CD4-positive, CD25-positive, alpha-beta regulatory T cell (primary cell): ENCODE results near the gene PARD3. TPM values are rescaled to one million over a fixed set of nuclear protein-coding genes. Genes with fewer than 3 reads are reported as not detected.

Experiments
- ATAC-seq, 2 donors: fragments of 150-1000 bp; cut with Tn5 transposase; one replicate each; pipeline ENCODE4 v1.10.0; 2021; ENCODE audit warnings: low read depth in 2 of 2, moderate number of reproducible peaks in 2 of 2, moderate library complexity in 1 of 2
- DNase-seq, 3 donors: peaks; one replicate each; pipeline versions ENCODE4 v3.0.0 to v3.0.0-alpha.2; 2012 to 2022; ENCODE audit warnings: mixed read lengths in 1 of 3
- H3K27ac ChIP-seq: one replicate; pipeline ENCODE4 v1.7.0; 2013; ENCODE audit warnings: mild to moderate bottlenecking, low read length; ENCODE audit not compliant: insufficient read depth, poor library complexity, severe bottlenecking
- H3K27me3 ChIP-seq: one replicate; pipeline ENCODE4 v1.7.0; 2013; ENCODE audit warnings: low read length; ENCODE audit not compliant: control insufficient read depth, insufficient read depth
- H3K36me3 ChIP-seq: one replicate; pipeline ENCODE4 v1.7.0; 2013; ENCODE audit warnings: mild to moderate bottlenecking, low read length, moderate library complexity; ENCODE audit not compliant: control insufficient read depth, insufficient read depth
- H3K4me1 ChIP-seq: 2 replicates; pipeline ENCODE4 v1.7.0; 2013; ENCODE audit warnings: mild to moderate bottlenecking, low read length; ENCODE audit not compliant: insufficient read depth, control insufficient read depth, poor library complexity, severe bottlenecking
- H3K4me3 ChIP-seq: one replicate; pipeline ENCODE4 v1.7.0; 2013; ENCODE audit warnings: low read depth, mild to moderate bottlenecking, low read length, moderate library complexity
- H3K9me3 ChIP-seq, 2 experiments: 1 replicate in 1 of 2; 2 replicates in 1 of 2; pipeline ENCODE4 v1.7.0; 2013; ENCODE audit warnings: low read length in 2 of 2, mild to moderate bottlenecking in 1 of 2, moderate library complexity in 1 of 2; ENCODE audit not compliant: control insufficient read depth in 2 of 2
- H3K27ac Mint-ChIP-seq, 3 donors: one replicate each; pipeline ENCODE4 v1.8.0; 2020 to 2022; ENCODE audit warnings: mild to moderate bottlenecking in 3 of 3, mixed read lengths in 3 of 3, moderate library complexity in 2 of 3
- H3K27me3 Mint-ChIP-seq: one replicate; pipeline ENCODE4 v1.8.0; 2022; ENCODE audit warnings: mild to moderate bottlenecking, mixed read lengths
- H3K36me3 Mint-ChIP-seq: one replicate; pipeline ENCODE4 v1.8.0; 2020; ENCODE audit warnings: mixed read lengths
- H3K4me1 Mint-ChIP-seq, 4 donors: one replicate each; pipeline ENCODE4 v1.8.0; 2020 to 2022; ENCODE audit warnings: mixed read lengths in 4 of 4, mild to moderate bottlenecking in 1 of 4
- H3K4me3 Mint-ChIP-seq, 4 donors: one replicate each; pipeline ENCODE4 v1.8.0; 2020 to 2022; ENCODE audit warnings: mild to moderate bottlenecking in 4 of 4, mixed read lengths in 4 of 4, moderate library complexity in 3 of 4
- H3K9me3 Mint-ChIP-seq, 7 donors: one replicate each; pipeline ENCODE4 v1.8.0; 2020 to 2022; ENCODE audit warnings: mixed read lengths in 7 of 7, mild to moderate bottlenecking in 3 of 7, moderate library complexity in 2 of 7
- polyA plus RNA-seq, 4 donors: library from polyadenylated mRNA; unstranded; fragments of 300-500 nt; fragmentation: Illumina TruSeq; gene quantifications; one replicate each; pipeline ENCODE4 v1.2.3, GENCODE V29; 2021
- total RNA-seq: library from RNA; stranded (reverse); gene quantifications from one replicate; pipeline ENCODE4 v1.2.3, GENCODE V29; 2022

PARD3 gene
- total and polyA plus RNA-seq, 5 donors from 2014 or later = 0.08 to 0.79 TPM; not detected in 3

DNA sequence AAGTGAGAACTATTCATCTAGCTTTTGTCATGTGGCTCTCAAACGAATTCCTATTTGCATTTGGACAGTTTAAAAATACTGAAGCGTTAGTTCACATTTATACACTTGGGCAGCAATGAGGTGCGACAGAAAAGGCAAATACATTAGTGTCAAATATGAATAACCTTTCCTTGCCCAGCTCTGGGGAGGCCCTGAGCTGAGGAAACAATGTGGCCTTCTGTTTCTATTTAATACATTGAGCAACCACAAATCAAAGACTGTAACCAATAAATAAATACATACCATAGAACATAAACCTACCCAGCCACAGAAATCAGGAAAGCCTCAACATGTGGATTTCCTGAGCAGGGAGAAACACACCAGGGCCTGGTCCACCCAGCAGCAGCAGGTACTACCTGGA is 585.2 kb downstream of the PARD3 start:
- Histone ChIP-seq H3K4me3 (no peak overlapping the region), H3K9me3 (no peaks in the 10 kb centered on the region), H3K27ac (no peak overlapping the region), H3K4me1 (no peaks in the 10 kb centered on the region), H3K36me3 (no peaks in the 10 kb centered on the region), H3K27me3 (no peaks in the 10 kb centered on the region)
- ATAC-seq = no peak
- no peaks in the 10 kb centered on the region for H3K36me3 Mint-ChIP-seq
- no peak for DNase-seq
- H3K9me3 Mint-ChIP-seq = peaks cover 0 to 8% (median 0%) of the 10 kb centered on the region in 7 donors
- no peak overlapping the region for H3K27ac Mint-ChIP-seq
- H3K27me3 Mint-ChIP-seq = no peaks in the 10 kb centered on the region
- H3K4me1 Mint-ChIP-seq = no peaks in the 10 kb centered on the region
- H3K4me3 Mint-ChIP-seq = no peak overlapping the region

GRCh38 chr10:34228066-34228465 is 587.0 kb downstream of the PARD3 start:
- no peaks in the 10 kb centered on the region for H3K27me3 ChIP-seq
- ATAC-seq (no peak), DNase-seq (no peak)
- H3K4me1 ChIP-seq = no peaks in the 10 kb centered on the region
- H3K36me3 ChIP-seq = no peaks in the 10 kb centered on the region
- H3K27me3 Mint-ChIP-seq = no peaks in the 10 kb centered on the region
- no peaks in the 10 kb centered on the region for H3K9me3 ChIP-seq
- H3K4me3 ChIP-seq = no peak overlapping the region
- H3K27ac ChIP-seq = no peak overlapping the region
- no peak overlapping the region for H3K27ac Mint-ChIP-seq
- no peaks in the 10 kb centered on the region for H3K4me1 Mint-ChIP-seq
- H3K4me3 Mint-ChIP-seq = no peak overlapping the region
- peaks cover 0 to 9% (median under 1%) of the 10 kb centered on the region in 7 donors for H3K9me3 Mint-ChIP-seq
- H3K36me3 Mint-ChIP-seq = no peaks in the 10 kb centered on the region

GRCh38 chr10:34224639-34225038 is 590.5 kb downstream of the PARD3 start:
- no peaks in the 10 kb centered on the region for H3K36me3 ChIP-seq
- ATAC-seq (no peak), DNase-seq (no peak)
- H3K4me1 Mint-ChIP-seq = no peaks in the 10 kb centered on the region
- H3K4me3 Mint-ChIP-seq = no peak overlapping the region
- no peaks in the 10 kb centered on the region for H3K9me3 ChIP-seq
- H3K4me1 ChIP-seq = no peaks in the 10 kb centered on the region
- H3K27me3 Mint-ChIP-seq = peaks cover 4% of the 10 kb centered on the region
- H3K9me3 Mint-ChIP-seq = peaks cover 0 to 9% (median 2%) of the 10 kb centered on the region in 7 donors
- H3K36me3 Mint-ChIP-seq = no peaks in the 10 kb centered on the region
- H3K27ac Mint-ChIP-seq = no peak overlapping the region
- H3K4me3 ChIP-seq = no peak overlapping the region
- no peaks in the 10 kb centered on the region for H3K27me3 ChIP-seq
- H3K27ac ChIP-seq = no peak overlapping the region

DNA sequence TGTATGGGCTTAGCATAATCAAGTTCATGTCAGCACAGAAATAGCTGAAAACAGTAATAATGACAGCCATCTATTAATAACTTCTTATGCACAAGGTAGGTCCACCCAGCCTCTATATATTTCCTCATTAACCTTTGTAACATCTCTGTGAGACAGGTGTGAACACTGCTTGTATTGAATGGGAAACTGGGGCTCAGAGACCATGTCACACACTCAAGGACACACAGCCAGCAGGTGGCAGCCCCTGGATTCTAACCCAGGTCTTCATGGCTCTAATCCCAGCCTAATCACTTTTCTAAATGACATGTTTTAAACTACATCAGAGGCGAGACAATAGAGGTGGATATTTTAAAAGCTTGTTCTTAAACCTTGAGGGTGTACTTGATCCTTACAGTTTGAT is 591.4 kb downstream of the PARD3 start:
- H3K4me1 ChIP-seq = no peaks in the 10 kb centered on the region
- no peak overlapping the region for H3K4me3 ChIP-seq
- H3K36me3 ChIP-seq = no peaks in the 10 kb centered on the region
- H3K27ac Mint-ChIP-seq = no peak overlapping the region
- H3K4me3 Mint-ChIP-seq = no peak overlapping the region
- ATAC-seq = no peak
- H3K27me3 Mint-ChIP-seq = peaks cover 4% of the 10 kb centered on the region
- H3K4me1 Mint-ChIP-seq = no peaks in the 10 kb centered on the region
- H3K9me3 ChIP-seq = no peaks in the 10 kb centered on the region
- no peaks in the 10 kb centered on the region for H3K27me3 ChIP-seq
- no peak overlapping the region for H3K27ac ChIP-seq
- DNase-seq = no peak
- H3K36me3 Mint-ChIP-seq = no peaks in the 10 kb centered on the region
- peaks cover 0 to 9% (median 2%) of the 10 kb centered on the region in 7 donors for H3K9me3 Mint-ChIP-seq

DNA sequence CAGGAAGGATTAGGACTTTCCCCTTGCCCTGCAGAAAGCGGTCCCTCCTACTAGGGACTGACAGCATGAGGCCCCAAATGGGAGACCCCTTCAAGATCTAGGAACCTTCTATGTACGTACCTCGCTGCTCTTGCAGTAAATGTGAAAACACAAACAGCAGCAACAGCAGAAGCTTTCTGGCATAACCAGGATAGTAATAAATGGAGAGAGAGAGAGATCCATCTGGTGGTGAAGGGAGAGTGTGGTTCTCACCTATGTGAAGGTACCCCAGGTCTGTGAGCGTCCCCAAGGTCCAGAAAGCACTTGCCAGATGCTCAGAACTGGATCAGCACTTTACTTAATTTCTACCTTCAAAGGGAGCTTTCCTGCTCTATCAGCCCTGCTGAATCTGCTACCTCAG is 592.7 kb downstream of the PARD3 start:
- Mint-ChIP-seq H3K27me3 (peaks cover 4% of the 10 kb centered on the region), H3K9me3 (peaks cover 0 to 9% (median 2%) of the 10 kb centered on the region in 7 donors), H3K4me3 (peak overlapping the region in 1 of 4 donors; percentile 75), H3K27ac (no peak overlapping the region), H3K4me1 (no peaks in the 10 kb centered on the region), H3K36me3 (no peaks in the 10 kb centered on the region)
- H3K36me3 ChIP-seq = no peaks in the 10 kb centered on the region
- ATAC-seq (no peak), DNase-seq (no peak)
- no peaks in the 10 kb centered on the region for H3K9me3 ChIP-seq
- H3K27ac ChIP-seq = no peak overlapping the region
- H3K4me1 ChIP-seq = no peaks in the 10 kb centered on the region
- no peak overlapping the region for H3K4me3 ChIP-seq
- H3K27me3 ChIP-seq = no peaks in the 10 kb centered on the region

DNA sequence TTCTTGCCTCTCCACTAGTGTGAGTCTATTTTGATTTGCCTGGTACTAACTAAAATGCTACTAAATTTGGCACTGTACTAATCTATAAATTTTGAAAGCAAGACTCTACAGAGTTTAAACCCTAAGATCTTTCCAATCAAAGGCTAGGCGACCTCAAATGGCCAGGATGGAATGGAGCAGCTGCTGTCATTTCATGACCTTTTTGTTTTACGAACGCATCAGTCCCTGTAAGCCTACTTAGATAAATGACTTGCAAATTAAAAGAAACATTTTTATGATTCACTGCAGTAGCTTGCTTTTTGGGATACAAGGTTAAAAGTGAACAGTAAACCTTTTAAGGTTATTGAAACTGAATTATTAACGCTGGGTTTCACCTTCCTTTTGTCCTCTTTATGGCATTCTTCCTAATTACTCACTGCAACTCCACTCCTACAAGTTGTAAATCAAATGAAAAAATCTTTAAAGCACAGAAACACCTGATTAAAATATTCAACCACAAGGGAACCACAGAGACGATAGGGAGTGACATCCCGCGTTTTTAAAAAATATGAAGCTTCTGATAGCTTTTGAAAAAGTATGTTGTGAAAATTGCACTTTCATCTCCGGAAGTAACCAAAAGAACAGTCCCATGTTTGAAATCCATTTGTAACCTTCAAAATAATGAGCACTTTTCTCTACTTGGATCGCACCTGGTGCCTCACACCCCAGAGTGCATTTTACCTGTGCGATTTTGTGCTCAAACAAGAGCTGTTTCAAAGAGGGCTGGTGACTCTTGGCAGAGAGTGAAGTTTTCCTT is 595.1 kb downstream of the PARD3 start:
- Histone ChIP-seq H3K27me3 (no peaks in the 10 kb centered on the region), H3K4me1 (no peaks in the 10 kb centered on the region), H3K27ac (no peak overlapping the region), H3K36me3 (no peaks in the 10 kb centered on the region), H3K4me3 (no peak overlapping the region), H3K9me3 (no peaks in the 10 kb centered on the region)
- H3K4me3 Mint-ChIP-seq = no peak overlapping the region
- peaks cover 0 to 2% (median 0%) of the 10 kb centered on the region in 7 donors for H3K9me3 Mint-ChIP-seq
- peak overlapping the region in 1 of 3 donors; percentile 16 for H3K27ac Mint-ChIP-seq
- DNase-seq = no peak
- H3K36me3 Mint-ChIP-seq = no peaks in the 10 kb centered on the region
- ATAC-seq = no peak
- peaks cover 4% of the 10 kb centered on the region for H3K27me3 Mint-ChIP-seq
- H3K4me1 Mint-ChIP-seq = no peaks in the 10 kb centered on the region

- no peak overlapping the region for H3K27ac Mint-ChIP-seq
- Histone ChIP-seq H3K27me3 (no peaks in the 10 kb centered on the region), H3K4me1 (no peaks in the 10 kb centered on the region), H3K4me3 (no peak overlapping the region), H3K27ac (no peak overlapping the region), H3K9me3 (no peaks in the 10 kb centered on the region), H3K36me3 (no peaks in the 10 kb centered on the region)
- H3K4me3 Mint-ChIP-seq = no peak overlapping the region
- peaks cover 3% of the 10 kb centered on the region for H3K27me3 Mint-ChIP-seq
- H3K9me3 Mint-ChIP-seq = no peaks in the 10 kb centered on the region
- no peak for DNase-seq
- no peak for ATAC-seq
- no peaks in the 10 kb centered on the region for H3K4me1 Mint-ChIP-seq
- H3K36me3 Mint-ChIP-seq = no peaks in the 10 kb centered on the region
Measured at GRCh38 chr10:34217524-34217923, 597.6 kb downstream of the PARD3 start.

GRCh38 chr10:34216348-34216945 is 598.6 kb downstream of the PARD3 start:
- H3K4me1 ChIP-seq = no peaks in the 10 kb centered on the region
- H3K27me3 Mint-ChIP-seq = no peaks in the 10 kb centered on the region
- H3K36me3 ChIP-seq = no peaks in the 10 kb centered on the region
- H3K4me3 Mint-ChIP-seq = no peak overlapping the region
- no peak for DNase-seq
- H3K27ac ChIP-seq = no peak overlapping the region
- H3K27ac Mint-ChIP-seq = no peak overlapping the region
- no peaks in the 10 kb centered on the region for H3K4me1 Mint-ChIP-seq
- no peak overlapping the region for H3K4me3 ChIP-seq
- H3K36me3 Mint-ChIP-seq = no peaks in the 10 kb centered on the region
- no peaks in the 10 kb centered on the region for H3K9me3 ChIP-seq
- ATAC-seq = no peak
- H3K9me3 Mint-ChIP-seq = peaks cover 0 to 2% (median 0%) of the 10 kb centered on the region in 7 donors
- no peaks in the 10 kb centered on the region for H3K27me3 ChIP-seq
